ENCODE data around the gene SH3PXD2A. TPM values are rescaled to one million over a fixed set of nuclear protein-coding genes. Genes with fewer than 3 reads are reported as not detected.
A peak's percentile ranks its signal among the peaks of the same experiment; 100 is the strongest.
"Not testable (repeated sequence)": the region's sequence is repeated elsewhere in the genome, so short reads cannot be mapped to it uniquely, and the experiment has no call there.

SH3PXD2A gene
- total and polyA plus RNA-seq, 3 experiments from 2014 or later = 0.48 to 8.0 (median 7.7) TPM

GRCh38 chr10:103762916-103763315 lies 92.5 kb downstream of the SH3PXD2A start:
- Histone ChIP-seq H3K4me3 (ENCODE audit: low read length) (no peak overlapping the region), H3K4me1 (ENCODE audit: insufficient read depth, low read length) (peaks cover 70% of the 10 kb centered on the region), H3K36me3 (ENCODE audit: insufficient read depth, low read length) (no peaks in the 10 kb centered on the region), H3K9me3 (ENCODE audit: low read length) (no peaks in the 10 kb centered on the region), H3K27ac (ENCODE audit: low read depth, low read length) (no peak overlapping the region), H3K27me3 (ENCODE audit: insufficient read depth, low read length, poor library complexity, severe bottlenecking) (no peaks in the 10 kb centered on the region)
- Mint-ChIP-seq H3K27me3 (no peaks in the 10 kb centered on the region), H3K4me1 (peaks cover 52 to 64% (median 60%) of the 10 kb centered on the region in 3 donors), H3K27ac (peak overlapping the region in 1 of 8 donors; percentile 64), H3K4me3 (peak overlapping the region in 1 of 7 donors; percentile 61), H3K36me3 (no peaks in the 10 kb centered on the region), H3K9me3 (no peaks in the 10 kb centered on the region)
- DNase-seq = no peak
- ChIA-PET CTCF (interaction anchor here (1.4 kb wide), 1 partner anchor 10 kb away, joined by 5 read pairs; no protein-coding TSS in a partner anchor), POLR2A (no interaction called here)

- DNase-seq = no peak
- Mint-ChIP-seq H3K4me1 (peaks cover 59 to 71% (median 67%) of the 10 kb centered on the region in 3 donors), H3K4me3 (no peak overlapping the region), H3K36me3 (no peaks in the 10 kb centered on the region), H3K27me3 (no peaks in the 10 kb centered on the region), H3K9me3 (no peaks in the 10 kb centered on the region), H3K27ac (no peak overlapping the region)
- peaks cover 75% of the 10 kb centered on the region for H3K4me1 ChIP-seq (ENCODE audit: insufficient read depth, low read length)
- no peak overlapping the region for H3K27ac ChIP-seq (ENCODE audit: low read depth, low read length)
- no peaks in the 10 kb centered on the region for H3K36me3 ChIP-seq (ENCODE audit: insufficient read depth, low read length)
- no peaks in the 10 kb centered on the region for H3K27me3 ChIP-seq (ENCODE audit: insufficient read depth, low read length, poor library complexity, severe bottlenecking)
- no peak overlapping the region for H3K4me3 ChIP-seq (ENCODE audit: low read length)
- ChIA-PET CTCF (no interaction called here), POLR2A (interaction anchor here (0.6 kb wide), 1 partner anchor 391 kb away, joined by 6 read pairs; no protein-coding TSS in a partner anchor)
- H3K9me3 ChIP-seq (ENCODE audit: low read length) = no peaks in the 10 kb centered on the region
These were observed 93.2 kb downstream of the SH3PXD2A start for GRCh38 chr10:103762162-103762561.

DNA sequence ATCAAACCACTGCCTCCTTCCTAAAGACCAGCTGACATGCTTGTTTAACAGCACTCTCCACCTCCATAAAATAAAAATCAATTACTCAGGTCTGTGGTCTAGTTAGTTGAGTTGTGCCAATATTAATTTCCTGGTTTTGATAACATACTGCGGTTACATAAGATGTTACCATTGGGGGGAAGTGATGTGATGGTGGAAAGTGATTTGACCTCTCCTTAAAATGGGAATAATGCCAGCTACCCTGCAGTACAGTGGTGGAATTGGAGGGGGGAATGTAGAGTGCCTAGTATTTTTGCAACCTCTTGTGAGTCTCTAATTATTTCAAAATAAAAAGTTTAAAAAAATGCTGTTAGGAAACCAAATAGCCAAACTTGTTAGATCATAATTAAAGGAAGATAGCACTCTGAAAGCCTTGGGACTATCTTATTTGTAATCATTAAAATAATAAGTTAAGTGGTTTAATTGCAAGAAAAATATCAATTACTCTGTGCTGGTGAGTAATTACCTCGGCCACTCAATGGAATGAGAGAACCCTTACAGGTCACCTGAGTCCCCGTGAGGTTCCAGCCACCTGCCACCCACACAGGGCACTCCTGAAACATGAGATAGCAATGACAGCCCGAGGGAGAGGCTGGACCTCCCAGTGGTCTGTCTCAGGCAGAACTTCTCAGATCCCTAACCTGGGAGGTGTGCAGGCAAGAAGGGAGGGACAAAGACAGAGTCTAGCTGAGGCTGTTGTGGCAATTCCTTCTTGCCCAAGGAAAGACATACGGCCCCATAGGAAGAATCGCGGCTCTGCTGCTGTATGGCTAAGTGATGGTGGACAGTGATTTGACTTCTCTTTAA lies 94.1 kb downstream of the SH3PXD2A start:
- no peaks in the 10 kb centered on the region for H3K27me3 Mint-ChIP-seq
- H3K9me3 ChIP-seq (ENCODE audit: low read length) = no peaks in the 10 kb centered on the region
- H3K27ac ChIP-seq (ENCODE audit: low read depth, low read length) = no peak overlapping the region
- no peaks in the 10 kb centered on the region for H3K9me3 Mint-ChIP-seq
- DNase-seq = no peak
- H3K4me1 Mint-ChIP-seq = peaks cover 58 to 66% (median 66%) of the 10 kb centered on the region in 3 donors
- ChIA-PET CTCF (no interaction called here), POLR2A (no interaction called here)
- peak overlapping the region in 2 of 8 donors; percentile 32 to 79 for H3K27ac Mint-ChIP-seq
- peak overlapping the region in 1 of 7 donors; percentile 36 for H3K4me3 Mint-ChIP-seq
- no peak overlapping the region for H3K4me3 ChIP-seq (ENCODE audit: low read length)
- H3K36me3 ChIP-seq (ENCODE audit: insufficient read depth, low read length) = no peaks in the 10 kb centered on the region
- H3K27me3 ChIP-seq (ENCODE audit: insufficient read depth, low read length, poor library complexity, severe bottlenecking) = no peaks in the 10 kb centered on the region
- H3K36me3 Mint-ChIP-seq = no peaks in the 10 kb centered on the region
- peaks cover 66% of the 10 kb centered on the region for H3K4me1 ChIP-seq (ENCODE audit: insufficient read depth, low read length)

DNA sequence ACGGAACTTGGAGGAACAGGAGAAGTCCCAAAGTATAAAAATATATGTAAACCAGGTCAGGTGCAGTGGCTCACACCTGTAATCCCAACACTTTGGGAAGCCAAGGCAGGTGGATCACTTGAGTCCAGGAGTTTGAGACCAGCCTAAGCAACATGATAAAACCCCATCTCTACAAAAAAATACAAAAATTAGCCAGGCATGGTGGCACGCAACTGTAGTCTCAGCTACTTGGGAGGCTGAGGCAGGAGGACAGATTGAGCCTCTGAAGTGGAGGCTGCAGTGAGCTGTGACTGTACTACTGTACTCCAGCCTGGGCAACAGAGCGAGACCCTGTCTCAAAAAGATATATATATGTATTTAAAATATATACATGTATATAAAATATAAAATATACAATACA lies 95.1 kb downstream of the SH3PXD2A start:
- CTCF ChIA-PET; H3K36me3 ChIP-seq (ENCODE audit: insufficient read depth, low read length); H3K4me3 ChIP-seq (ENCODE audit: low read length); DNase-seq; POLR2A ChIA-PET; H3K27ac ChIP-seq (ENCODE audit: low read depth, low read length); H3K27me3 Mint-ChIP-seq; H3K9me3 Mint-ChIP-seq; H3K27me3 ChIP-seq (ENCODE audit: insufficient read depth, low read length, poor library complexity, severe bottlenecking); H3K4me3 Mint-ChIP-seq; H3K36me3 Mint-ChIP-seq; H3K9me3 ChIP-seq (ENCODE audit: low read length): not testable (repeated sequence)
- peaks cover 56% of the 10 kb centered on the region for H3K4me1 ChIP-seq (ENCODE audit: insufficient read depth, low read length)
- peaks cover 48 to 56% (median 55%) of the 10 kb centered on the region in 3 donors for H3K4me1 Mint-ChIP-seq
- peak overlapping the region in 1 of 8 donors; percentile 60 for H3K27ac Mint-ChIP-seq

DNA sequence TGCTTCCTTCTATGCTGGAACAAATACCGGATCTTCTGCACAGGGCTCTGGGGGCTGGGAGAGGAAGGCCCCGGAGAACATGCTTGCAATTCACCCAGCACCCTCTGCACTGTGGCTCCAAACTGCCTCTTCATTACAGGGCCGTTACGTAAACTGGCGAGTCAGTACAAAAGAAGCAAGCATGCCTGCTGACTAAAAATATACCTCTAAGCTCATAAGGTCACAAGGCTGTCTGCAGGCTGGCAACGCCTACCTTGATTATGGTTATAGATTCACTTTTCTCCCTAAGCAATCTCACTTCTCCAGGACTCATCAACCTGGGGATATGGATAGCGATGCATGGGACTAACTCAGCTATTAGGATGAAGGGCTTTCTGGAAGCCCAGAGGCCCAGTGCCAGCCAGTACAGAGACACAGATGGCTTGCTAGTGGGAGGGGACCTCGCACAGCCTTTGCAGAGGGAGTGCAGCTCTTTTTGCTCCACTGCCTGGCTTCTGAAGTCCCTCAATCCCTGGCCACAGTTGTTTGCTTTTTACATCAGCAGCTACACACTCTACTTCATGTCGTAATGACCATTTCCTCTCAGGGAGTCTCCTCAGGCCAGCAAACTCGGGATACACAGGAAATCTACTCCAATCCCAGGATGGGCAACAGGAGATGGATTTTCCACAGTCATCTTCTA lies 96.1 kb downstream of the SH3PXD2A start:
- no peaks in the 10 kb centered on the region for H3K9me3 Mint-ChIP-seq
- peaks cover 38 to 46% (median 45%) of the 10 kb centered on the region in 3 donors for H3K4me1 Mint-ChIP-seq
- ChIA-PET CTCF (interaction anchor here (1.7 to 3.6 kb wide), 2 partner anchors 14 to 87 kb away, joined by 4 to 15 read pairs; no protein-coding TSS in a partner anchor), POLR2A (interaction anchor here (0.8 kb wide), 1 partner anchor 14 kb away, joined by 3 read pairs; no protein-coding TSS in a partner anchor)
- no peaks in the 10 kb centered on the region for H3K36me3 ChIP-seq (ENCODE audit: insufficient read depth, low read length)
- H3K36me3 Mint-ChIP-seq = no peaks in the 10 kb centered on the region
- H3K4me1 ChIP-seq (ENCODE audit: insufficient read depth, low read length) = peaks cover 46% of the 10 kb centered on the region
- DNase-seq = no peak
- no peaks in the 10 kb centered on the region for H3K27me3 Mint-ChIP-seq
- H3K27ac ChIP-seq (ENCODE audit: low read depth, low read length) = no peak overlapping the region
- peak overlapping the region in 6 of 8 donors; percentile 53 to 84 (median 78) for H3K27ac Mint-ChIP-seq
- no peaks in the 10 kb centered on the region for H3K9me3 ChIP-seq (ENCODE audit: low read length)
- H3K4me3 ChIP-seq (ENCODE audit: low read length) = no peak overlapping the region
- H3K4me3 Mint-ChIP-seq = peak overlapping the region in 1 of 7 donors; percentile 9
- no peaks in the 10 kb centered on the region for H3K27me3 ChIP-seq (ENCODE audit: insufficient read depth, low read length, poor library complexity, severe bottlenecking)

- Histone ChIP-seq H3K27me3 (ENCODE audit: insufficient read depth, low read length, poor library complexity, severe bottlenecking) (no peaks in the 10 kb centered on the region), H3K9me3 (ENCODE audit: low read length) (no peaks in the 10 kb centered on the region), H3K27ac (ENCODE audit: low read depth, low read length) (no peak overlapping the region), H3K4me1 (ENCODE audit: insufficient read depth, low read length) (peaks cover 36% of the 10 kb centered on the region), H3K4me3 (ENCODE audit: low read length) (no peak overlapping the region), H3K36me3 (ENCODE audit: insufficient read depth, low read length) (no peaks in the 10 kb centered on the region)
- H3K4me3 Mint-ChIP-seq = peak overlapping the region in 4 of 7 donors; percentile 28 to 51 (median 45)
- no peak for DNase-seq
- peaks cover 28 to 36% (median 36%) of the 10 kb centered on the region in 3 donors for H3K4me1 Mint-ChIP-seq
- H3K27me3 Mint-ChIP-seq = no peaks in the 10 kb centered on the region
- ChIA-PET CTCF (interaction anchor here (1.7 to 3.6 kb wide), 2 partner anchors 15 to 88 kb away, joined by 4 to 15 read pairs; no protein-coding TSS in a partner anchor), POLR2A (no interaction called here)
- H3K36me3 Mint-ChIP-seq = no peaks in the 10 kb centered on the region
- no peaks in the 10 kb centered on the region for H3K9me3 Mint-ChIP-seq
- peak overlapping the region in 4 of 8 donors; percentile 15 to 82 (median 64) for H3K27ac Mint-ChIP-seq
These were observed 97.1 kb downstream of the SH3PXD2A start for GRCh38 chr10:103758294-103758681.

DNA sequence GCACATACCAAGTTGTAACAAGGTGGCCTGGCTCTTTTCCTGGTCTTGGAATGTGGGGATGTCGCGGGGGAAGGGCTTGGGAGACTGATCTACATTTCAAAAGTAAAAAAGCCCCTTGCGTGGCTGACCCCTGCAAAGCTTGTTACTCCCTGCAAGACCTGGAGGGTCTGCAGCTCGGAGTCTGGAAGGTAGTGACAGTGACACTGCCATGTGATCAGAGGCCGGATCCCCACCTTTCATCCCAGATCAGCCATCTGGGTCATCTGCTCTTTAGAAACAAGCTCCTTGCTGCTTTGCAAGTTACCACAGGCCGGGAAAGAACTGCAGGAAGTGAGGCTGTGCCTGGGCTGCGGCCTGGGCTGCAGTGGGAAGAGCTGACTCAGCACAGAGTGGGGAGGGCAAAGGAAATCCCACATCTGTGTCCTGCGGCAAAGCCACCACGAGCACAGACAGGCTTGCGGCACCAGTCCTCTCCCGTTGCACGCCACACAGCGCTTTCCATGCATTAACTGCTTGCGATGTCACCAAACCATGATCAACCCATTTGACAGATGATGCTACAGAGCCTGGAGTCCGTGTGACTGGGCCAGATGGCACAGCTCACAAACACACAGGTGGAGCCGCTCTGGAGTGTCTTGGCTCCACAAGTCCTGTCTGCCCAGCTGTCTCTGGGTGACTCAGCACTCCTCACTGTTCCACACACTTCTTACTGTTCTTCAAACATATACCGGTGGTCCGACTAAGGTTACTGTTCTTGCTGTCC lies 97.7 kb downstream of the SH3PXD2A start:
- DNase-seq = peak; percentile 3 to 61 (median 37)
- H3K27ac Mint-ChIP-seq = peak overlapping the region in 5 of 8 donors; percentile 14 to 72 (median 27)
- no peaks in the 10 kb centered on the region for H3K27me3 Mint-ChIP-seq
- peak overlapping the region in 5 of 7 donors; percentile 28 to 51 (median 44) for H3K4me3 Mint-ChIP-seq
- H3K9me3 ChIP-seq (ENCODE audit: low read length) = peaks cover under 1% of the 10 kb centered on the region
- peaks cover 24 to 30% (median 30%) of the 10 kb centered on the region in 3 donors for H3K4me1 Mint-ChIP-seq
- H3K36me3 ChIP-seq (ENCODE audit: insufficient read depth, low read length) = no peaks in the 10 kb centered on the region
- H3K27ac ChIP-seq (ENCODE audit: low read depth, low read length) = no peak overlapping the region
- ChIA-PET POLR2A (no interaction called here), CTCF (interaction anchor here (1.7 to 3.6 kb wide), 2 partner anchors 15 to 89 kb away, joined by 4 to 15 read pairs; no protein-coding TSS in a partner anchor)
- H3K4me1 ChIP-seq (ENCODE audit: insufficient read depth, low read length) = peaks cover 31% of the 10 kb centered on the region
- H3K9me3 Mint-ChIP-seq = peaks cover 0 to 1% (median under 1%) of the 10 kb centered on the region in 5 donors
- H3K27me3 ChIP-seq (ENCODE audit: insufficient read depth, low read length, poor library complexity, severe bottlenecking) = no peaks in the 10 kb centered on the region
- H3K36me3 Mint-ChIP-seq = no peaks in the 10 kb centered on the region
- no peak overlapping the region for H3K4me3 ChIP-seq (ENCODE audit: low read length)

Data from CD8-positive, alpha-beta memory T cell (primary cell).